Stimulated activated CD4-positive, alpha-beta T cell treated with anti-CD3 and anti-CD28 coated beads, Interleukin-12 subunit alpha, Interleukin-12 subunit beta, amount 100 ng/mL, for 24 hours (primary cell): Measurements from ENCODE around the gene SLC15A3.
"Not testable (repeated sequence)": the region's sequence is repeated elsewhere in the genome, so short reads cannot be mapped to it uniquely, and the experiment has no call there.

ENCODE experiments used
- DNase-seq, 2 experiments: peaks; one replicate each; pipeline ENCODE4 v3.0.0-alpha.2; 2020; ENCODE audit warnings: low read depth in 2 of 2

SLC15A3 gene

GRCh38 chr11:60977224-60977623 lies 25.2 kb upstream of the SLC15A3 start:
- no peak for DNase-seq

DNA sequence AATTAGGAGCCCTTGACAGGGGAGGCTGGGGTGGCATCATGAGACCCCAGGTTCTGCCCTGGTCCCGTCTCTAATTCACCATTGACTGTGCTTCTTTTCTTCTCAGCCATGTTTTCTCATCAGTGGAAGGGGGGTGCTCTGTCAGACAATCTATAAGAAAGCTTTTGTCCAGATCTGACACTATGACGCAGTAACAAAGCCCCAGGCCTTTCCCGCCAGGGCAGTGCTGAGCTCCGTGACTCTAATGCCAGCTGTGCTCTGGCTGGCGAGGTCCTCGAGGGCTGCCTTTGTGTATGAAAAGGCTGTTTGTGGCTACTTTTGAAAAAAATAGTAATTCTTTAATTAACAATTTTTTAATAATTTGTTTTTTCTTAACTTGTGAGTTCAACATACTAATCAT lies 22.8 kb upstream of the SLC15A3 start:
- DNase-seq = no peak

DNA sequence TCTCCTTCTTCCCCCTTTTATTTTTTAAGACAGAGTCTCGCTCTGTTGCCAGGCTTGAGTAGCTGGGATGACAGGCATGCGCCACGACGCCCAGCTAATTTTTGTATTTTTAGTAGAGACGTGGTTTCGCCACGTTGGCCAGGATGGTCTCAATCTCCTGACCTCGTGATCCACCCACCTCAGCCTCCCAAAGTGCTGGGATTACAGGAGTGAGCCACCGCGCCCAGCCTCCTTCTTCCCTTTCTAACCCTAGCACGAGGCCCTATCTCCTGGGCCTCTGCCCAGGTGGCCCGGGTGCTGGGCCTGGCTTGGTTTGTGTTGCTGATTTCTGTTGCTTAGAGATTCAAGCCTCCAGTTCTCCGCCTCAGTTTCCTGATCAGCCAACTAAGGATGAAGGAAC lies 22.3 kb upstream of the SLC15A3 start:
- not testable (repeated sequence) for DNase-seq

GRCh38 chr11:60973699-60974098 lies 21.7 kb upstream of the SLC15A3 start:
- no peak for DNase-seq

GRCh38 chr11:60972182-60973030 lies 20.4 kb upstream of the SLC15A3 start:
- DNase-seq = no peak

DNA sequence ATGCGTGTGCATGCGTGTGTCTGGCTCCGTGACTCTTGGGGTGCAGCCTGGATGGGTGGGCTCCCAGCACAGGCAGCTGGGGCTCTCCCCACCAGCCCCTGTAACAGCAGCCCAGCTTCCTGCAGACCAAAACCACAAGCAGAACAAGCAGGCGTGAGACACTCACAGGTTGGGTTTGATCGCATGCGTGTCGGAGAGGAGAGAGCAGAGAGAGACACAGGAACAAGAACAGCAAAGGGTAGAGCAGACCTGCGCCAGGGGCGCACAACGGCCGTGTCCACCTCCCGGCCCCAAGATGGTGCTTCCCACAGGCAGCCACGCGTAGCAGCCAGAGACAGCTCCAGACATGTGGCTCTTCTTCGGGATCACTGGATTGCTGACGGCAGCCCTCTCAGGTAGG lies 19.5 kb upstream of the SLC15A3 start, which contains the start of gene CD6:
Gene CD6 (plus strand): TSS at position 161 of the 400 bp plus-strand sequence. CDS start 186 bp downstream, at position 347.
- no peak for DNase-seq

- DNase-seq = no peak
Observed at GRCh38 chr11:60970890-60971289, 18.9 kb upstream of the SLC15A3 start.

- DNase-seq = peak; percentile 72 to 80
Observed at GRCh38 chr11:60970369-60970774, 18.4 kb upstream of the SLC15A3 start.

DNA sequence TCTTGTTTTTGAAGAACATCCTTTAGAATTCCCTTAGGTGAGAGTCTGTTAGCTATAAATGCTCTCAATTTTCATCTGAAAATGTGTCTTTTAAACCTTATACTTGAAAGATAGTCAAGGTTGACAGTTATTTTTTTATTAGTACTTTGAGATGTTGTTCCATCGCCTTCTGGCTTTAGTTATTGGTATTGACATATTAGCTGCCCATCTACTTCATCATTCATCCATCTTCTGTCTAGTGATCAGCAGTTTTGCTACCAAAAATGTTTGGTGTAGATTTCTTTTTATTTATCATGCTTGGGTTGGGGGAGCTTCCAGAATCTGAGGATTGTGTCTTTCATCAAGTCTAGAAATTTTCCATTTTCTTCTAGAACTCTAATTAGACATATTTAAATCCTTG lies 16.2 kb upstream of the SLC15A3 start:
- DNase-seq = no peak

GRCh38 chr11:60966890-60967289 lies 14.9 kb upstream of the SLC15A3 start:
- DNase-seq = no peak

GRCh38 chr11:60964801-60965200 lies 12.8 kb upstream of the SLC15A3 start:
- no peak for DNase-seq

DNA sequence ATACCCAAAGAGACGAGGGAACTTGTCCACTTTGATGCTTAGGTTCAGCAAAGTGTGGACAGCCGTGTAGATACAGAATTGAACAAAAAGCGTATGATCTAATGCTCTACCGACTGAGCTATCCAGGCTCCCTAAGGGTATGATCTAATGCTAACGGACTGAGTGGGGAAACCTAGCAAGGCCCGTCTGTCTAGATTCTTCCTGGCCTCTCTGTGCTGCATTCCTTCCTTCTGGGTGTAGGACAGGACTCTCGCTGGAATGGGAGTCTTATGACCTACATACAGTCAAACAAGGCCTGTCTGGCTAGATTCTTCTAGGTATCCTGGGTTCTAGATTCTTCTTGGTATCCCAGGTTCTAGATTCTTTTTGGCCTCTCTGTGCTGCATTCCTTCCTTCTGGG lies 8.4 kb upstream of the SLC15A3 start:
- no peak for DNase-seq

DNA sequence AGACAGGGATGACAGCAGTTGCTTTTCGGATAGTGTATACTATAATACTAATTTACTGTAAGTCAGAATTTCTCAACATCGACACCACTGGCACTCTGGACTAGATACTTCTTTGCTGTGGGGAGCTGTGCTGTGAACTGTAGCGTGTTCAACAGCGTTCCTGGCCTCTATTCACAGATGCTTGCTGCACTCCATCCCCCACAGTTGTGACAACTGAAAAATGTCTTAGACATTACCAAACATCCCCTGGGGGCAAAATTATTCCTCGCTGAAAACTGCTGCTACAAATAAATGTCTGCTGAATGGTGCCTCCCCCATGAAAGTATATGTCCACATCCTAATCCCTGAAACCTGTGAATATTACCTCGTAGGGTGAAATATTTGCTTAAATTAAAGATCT lies 7.5 kb upstream of the SLC15A3 start:
- DNase-seq = no peak

- no peak for DNase-seq
Observed at GRCh38 chr11:60957188-60957587, 5.2 kb upstream of the SLC15A3 start.

DNA sequence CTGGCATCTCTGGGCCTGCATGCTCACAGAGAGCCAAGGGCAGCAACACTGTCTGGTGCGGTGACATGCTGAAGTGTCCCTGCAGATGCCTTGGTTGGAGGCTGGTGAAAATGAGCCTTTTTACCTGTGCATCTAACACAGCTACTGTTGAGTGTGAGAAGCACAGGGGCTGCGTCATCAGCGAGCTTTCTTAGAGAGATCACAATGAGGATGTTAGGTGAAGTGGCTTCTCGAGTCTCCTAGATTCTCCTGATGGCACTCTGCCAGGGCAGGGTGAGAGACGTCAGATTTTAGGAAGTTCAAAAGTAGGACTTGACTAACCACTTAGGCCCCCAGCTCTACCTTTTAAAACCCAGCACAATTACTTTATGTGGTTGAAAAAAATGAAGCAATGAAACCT lies 3.6 kb upstream of the SLC15A3 start:
- DNase-seq = no peak

GRCh38 chr11:60954421-60954820 lies 2.4 kb upstream of the SLC15A3 start:
- no peak for DNase-seq

GRCh38 chr11:60953781-60954180 lies 1.8 kb upstream of the SLC15A3 start:
- no peak for DNase-seq

DNA sequence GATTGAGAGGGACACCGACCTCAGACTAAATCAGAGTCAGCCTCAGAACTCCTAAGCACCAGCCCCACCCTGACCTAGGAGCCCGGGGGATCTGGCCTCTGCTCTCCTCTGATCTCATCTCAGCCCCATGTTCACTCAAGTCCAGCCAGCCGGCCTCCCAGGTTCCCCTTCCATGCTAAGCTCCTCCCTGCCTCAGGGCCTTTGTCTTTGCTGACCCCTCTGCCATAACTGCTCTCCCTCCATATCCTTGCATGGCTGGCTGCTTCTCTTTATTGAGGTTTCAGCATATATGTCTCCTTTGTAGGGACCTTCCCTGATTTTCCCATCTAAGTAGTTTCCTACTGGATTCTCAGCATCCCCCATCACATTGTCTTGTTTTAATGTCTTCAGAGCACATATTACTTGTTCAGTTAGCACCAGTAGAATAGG lies 780 bp upstream of the SLC15A3 start:
- DNase-seq = no peak

GRCh38 chr11:60951606-60951903 lies 421 bp downstream of the SLC15A3 start:
- no peak for DNase-seq

- DNase-seq = no peak
Observed at GRCh38 chr11:60950933-60951605, 907 bp downstream of the SLC15A3 start.

GRCh38 chr11:60950024-60950423 lies 2.0 kb downstream of the SLC15A3 start:
- DNase-seq = no peak

GRCh38 chr11:60948250-60948649 lies 3.7 kb downstream of the SLC15A3 start:
- DNase-seq = no peak

DNA sequence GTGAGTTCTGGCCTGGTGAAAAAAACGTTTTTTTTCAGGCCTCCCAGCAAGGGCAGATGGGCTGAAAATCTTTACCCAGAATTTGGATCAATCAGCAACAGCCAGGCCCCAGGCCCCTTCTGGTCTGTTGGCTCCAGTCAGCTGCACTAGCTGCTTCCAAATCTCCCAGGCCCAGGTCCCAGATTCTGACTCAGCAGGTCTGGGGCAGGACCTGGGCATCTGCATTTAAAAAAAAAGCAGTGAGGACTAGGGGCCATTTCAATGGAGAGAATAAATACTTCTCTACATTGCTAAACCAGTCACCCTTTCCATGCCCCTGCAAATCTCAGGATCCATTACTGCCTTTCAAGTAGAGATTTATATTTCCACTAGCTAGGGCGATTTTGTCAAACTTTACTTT lies 4.3 kb downstream of the SLC15A3 start:
- no peak for DNase-seq
